ENCODE results near the gene TDRD7. TPM values are rescaled to one million over a fixed set of nuclear protein-coding genes. Genes with fewer than 3 reads are reported as not detected.

The TDRD7 gene
- total RNA-seq, 1 experiment from 2014 or later = 22.0 TPM

GRCh38 chr9:97386733-97387503 lies 25.0 kb upstream of the TDRD7 start:
- Histone ChIP-seq H3K9me3 (no peaks in the 10 kb centered on the region; the same call in 1 of the 2 replicates), H3K27me3 (replicated peaks; ENCODE audit: control insufficient read depth, insufficient read depth, low read length) (no peaks in the 10 kb centered on the region), H3K36me3 (ENCODE audit: control insufficient read depth, insufficient read depth, low read length) (no peaks in the 10 kb centered on the region), H3K4me1 (peaks cover 70% of the 10 kb centered on the region), H3K4me3 (ENCODE audit: low read depth, low read length) (no peak overlapping the region)
- Mint-ChIP-seq H3K4me1 (ENCODE audit: low read depth, unreplicated experiment) (peaks cover 55% of the 10 kb centered on the region), H3K27ac (ENCODE audit: unreplicated experiment) (peak overlapping the region; percentile 89), H3K4me3 (ENCODE audit: unreplicated experiment) (no peak overlapping the region), H3K27me3 (ENCODE audit: insufficient read depth, unreplicated experiment) (no peaks in the 10 kb centered on the region), H3K9me3 (ENCODE audit: unreplicated experiment) (no peaks in the 10 kb centered on the region), H3K36me3 (ENCODE audit: insufficient read depth, unreplicated experiment) (peaks cover 5% of the 10 kb centered on the region)
- ChIA-PET CTCF (interaction anchor here (0.7 to 2.1 kb wide), 7 partner anchors 14 to 229 kb away, joined by 3 to 11 read pairs (median 4); no protein-coding TSS in a partner anchor), POLR2A (interaction anchor here (0.5 to 0.6 kb wide), 2 partner anchors 33 to 246 kb away, joined by 3 to 4 read pairs; partner anchors contain the start of gene TSTD2)
- peak; percentile 79 to 81 for DNase-seq
- no TSS peak for BruUV-seq (replicated peaks)
- intact Hi-C loops (cut with micrococcal nuclease; ENCODE audit: unreplicated experiment) = loop anchor here (5.0 to 10.0 kb wide), 2 partner anchors 152 to 210 kb away; no protein-coding TSS in a partner anchor
- TF ChIP-seq CTCF (IDR thresholded peaks at IDR 0.05; ENCODE audit: insufficient read depth in 1 of 2, low read depth in 1 of 2, low read length in 1 of 2, severe bottlenecking in 1 of 2, unreplicated experiment in 1 of 2) = peak; percentile 91 to 97

- Mint-ChIP-seq H3K4me1 (ENCODE audit: low read depth, unreplicated experiment) (peaks cover 50% of the 10 kb centered on the region), H3K36me3 (ENCODE audit: insufficient read depth, unreplicated experiment) (peaks cover 5% of the 10 kb centered on the region), H3K27me3 (ENCODE audit: insufficient read depth, unreplicated experiment) (no peaks in the 10 kb centered on the region), H3K27ac (ENCODE audit: unreplicated experiment) (peak overlapping the region; percentile 23), H3K4me3 (ENCODE audit: unreplicated experiment) (no peak overlapping the region), H3K9me3 (ENCODE audit: unreplicated experiment) (no peaks in the 10 kb centered on the region)
- ChIA-PET POLR2A (no interaction called here), CTCF (interaction anchor here (0.7 to 2.1 kb wide), 5 partner anchors 17 to 228 kb away, joined by 3 to 11 read pairs (median 3); no protein-coding TSS in a partner anchor)
- intact Hi-C loops (cut with micrococcal nuclease; ENCODE audit: unreplicated experiment) = loop anchor here (5.0 to 10.0 kb wide), 2 partner anchors 153 to 210 kb away; no protein-coding TSS in a partner anchor
- Histone ChIP-seq H3K4me1 (peaks cover 64% of the 10 kb centered on the region), H3K36me3 (ENCODE audit: control insufficient read depth, insufficient read depth, low read length) (no peaks in the 10 kb centered on the region), H3K27me3 (replicated peaks; ENCODE audit: control insufficient read depth, insufficient read depth, low read length) (no peaks in the 10 kb centered on the region), H3K9me3 (no peaks in the 10 kb centered on the region; the same call in 1 of the 2 replicates), H3K4me3 (ENCODE audit: low read depth, low read length) (no peak overlapping the region)
- DNase-seq = no peak
- no peak for TF ChIP-seq CTCF (IDR thresholded peaks at IDR 0.05; ENCODE audit: insufficient read depth in 1 of 2, low read depth in 1 of 2, low read length in 1 of 2, severe bottlenecking in 1 of 2, unreplicated experiment in 1 of 2)
- BruUV-seq (replicated peaks) = no TSS peak
These were observed 24.4 kb upstream of the TDRD7 start for GRCh38 chr9:97387504-97387886.

GRCh38 chr9:97387936-97388684 lies 23.8 kb upstream of the TDRD7 start:
- TF ChIP-seq CTCF (IDR thresholded peaks at IDR 0.05; ENCODE audit: insufficient read depth in 1 of 2, low read depth in 1 of 2, low read length in 1 of 2, severe bottlenecking in 1 of 2, unreplicated experiment in 1 of 2) = no peak
- Mint-ChIP-seq H3K4me1 (ENCODE audit: low read depth, unreplicated experiment) (peaks cover 43% of the 10 kb centered on the region), H3K27ac (ENCODE audit: unreplicated experiment) (peak overlapping the region; percentile 23), H3K9me3 (ENCODE audit: unreplicated experiment) (peaks cover 2% of the 10 kb centered on the region), H3K27me3 (ENCODE audit: insufficient read depth, unreplicated experiment) (no peaks in the 10 kb centered on the region), H3K4me3 (ENCODE audit: unreplicated experiment) (no peak overlapping the region), H3K36me3 (ENCODE audit: insufficient read depth, unreplicated experiment) (peaks cover 5% of the 10 kb centered on the region)
- no TSS peak for BruUV-seq (replicated peaks)
- Histone ChIP-seq H3K4me3 (ENCODE audit: low read depth, low read length) (no peak overlapping the region), H3K9me3 (no peaks in the 10 kb centered on the region; the same call in 1 of the 2 replicates), H3K4me1 (peaks cover 58% of the 10 kb centered on the region), H3K27me3 (replicated peaks; ENCODE audit: control insufficient read depth, insufficient read depth, low read length) (no peaks in the 10 kb centered on the region), H3K36me3 (ENCODE audit: control insufficient read depth, insufficient read depth, low read length) (no peaks in the 10 kb centered on the region)
- POLR2A ChIA-PET = no interaction called here
- CTCF ChIA-PET = interaction anchor here (0.6 to 2.1 kb wide), 5 partner anchors 26 to 227 kb away, joined by 3 to 9 read pairs (median 3); no protein-coding TSS in a partner anchor
- DNase-seq = no peak
- intact Hi-C loops (cut with micrococcal nuclease; ENCODE audit: unreplicated experiment) = loop anchor here (5.0 to 10.0 kb wide), 2 partner anchors 153 to 209 kb away; no protein-coding TSS in a partner anchor
